GM10266 (cell line): ENCODE measurements around the gene COPE.
"Not testable (repeated sequence)": the region's sequence is repeated elsewhere in the genome, so short reads cannot be mapped to it uniquely, and the experiment has no call there.

Source experiments
- DNase-seq: peaks from one replicate; pipeline ENCODE4 v3.0.0; 2012; ENCODE audit errors: extremely low spot score
- CTCF ChIP-seq: IDR thresholded peaks from 2 replicates; pipeline ENCODE4 v1.5.1; 2012; ENCODE audit warnings: mild to moderate bottlenecking, low read depth; ENCODE audit not compliant: control insufficient read depth, insufficient read depth; ENCODE audit errors: missing control alignments

The COPE gene

GRCh38 chr19:18955042-18955441 lies 35.9 kb upstream of the COPE start:
- no peak for DNase-seq
- TF ChIP-seq CTCF: no peak

- DNase-seq: no peak
- TF ChIP-seq CTCF: no peak
Measured at GRCh38 chr19:18954094-18954493, 34.9 kb upstream of the COPE start.

GRCh38 chr19:18952364-18953003 lies 33.3 kb upstream of the COPE start:
- DNase-seq: not testable (repeated sequence)

- no peak for DNase-seq
- no peak for TF ChIP-seq CTCF
Measured at GRCh38 chr19:18951721-18952281, 32.6 kb upstream of the COPE start.

- no peak for TF ChIP-seq CTCF
- DNase-seq: no peak
Measured at GRCh38 chr19:18949858-18950257, 30.7 kb upstream of the COPE start.

- TF ChIP-seq CTCF: no peak
- DNase-seq: no peak
Measured at GRCh38 chr19:18948976-18949356, 29.8 kb upstream of the COPE start.

- DNase-seq: no peak
- TF ChIP-seq CTCF: no peak
Measured at GRCh38 chr19:18948075-18948975, 29.1 kb upstream of the COPE start.
